ENCODE measurements around the gene KIF26A. TPM values are rescaled to one million over a fixed set of nuclear protein-coding genes. Genes with fewer than 3 reads are reported as not detected.

KIF26A gene
- total and polyA plus RNA-seq, 10 donors: 0.72 to 21.9 (median 9.2) TPM

DNA sequence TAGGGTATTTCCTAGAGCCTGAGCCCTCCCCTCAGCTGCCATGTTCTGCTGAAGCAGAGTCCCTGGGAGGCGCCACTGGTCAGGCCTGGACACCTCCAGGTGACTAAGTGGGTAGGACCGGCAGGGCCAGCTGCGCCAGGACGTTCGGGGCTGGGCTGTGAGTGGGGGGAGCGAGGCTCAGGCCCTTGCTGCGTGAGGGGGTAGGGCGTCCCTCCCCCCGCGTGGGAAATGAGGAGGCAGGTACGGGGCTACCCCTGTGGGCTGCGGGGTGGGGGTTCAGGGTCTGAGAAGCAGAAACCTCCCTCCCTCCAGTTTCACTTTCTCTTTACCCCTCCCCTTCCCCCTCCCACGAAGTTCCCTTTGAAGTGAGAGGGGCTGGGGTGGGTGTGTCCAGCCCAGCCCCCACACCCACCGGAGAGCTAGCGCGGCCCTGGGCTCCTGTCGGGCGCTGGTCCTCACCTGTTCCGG, 22.1 kb upstream of the KIF26A start:
- Histone ChIP-seq H3K27me3 (replicated peaks in 1 of 7) (peaks cover 0 to 95% (median 56%) of the 10 kb centered on the region in 7 donors), H3K4me3 (peak overlapping the region; percentile 20 to 69 (median 44)), H3K27ac (no peak overlapping the region), H3K36me3 (no peaks in the 10 kb centered on the region), H3K4me1 (peaks cover 5 to 24% (median 19%) of the 10 kb centered on the region in 6 donors), H3K9me3 (no peaks in the 10 kb centered on the region)
- TF ChIP-seq POLR2A (IDR thresholded peaks at IDR 0.05) (no peak), POLR2AphosphoS5 (IDR thresholded peaks at IDR 0.05) (no peak), CTCF (IDR thresholded peaks at IDR 0.05 in 8 of 11, conservative IDR thresholded peaks at IDR 0.05 in 3 of 11) (no peak)
- intact Hi-C loops (cut with DNase I; ENCODE audit: low total_unique reads): no loop called here
- 7 to 22% (median 13%) methylated on average over 12 to 19 of the region's 19 CpGs for WGBS, 5 donors
- peak; percentile 42 for DNase-seq

GRCh38 chr14:104116756-104117340, 21.5 kb upstream of the KIF26A start:
- no peaks in the 10 kb centered on the region for H3K36me3 ChIP-seq
- TF ChIP-seq POLR2A (IDR thresholded peaks at IDR 0.05) (no peak), CTCF (IDR thresholded peaks at IDR 0.05 in 8 of 11, conservative IDR thresholded peaks at IDR 0.05 in 3 of 11) (no peak), POLR2AphosphoS5 (IDR thresholded peaks at IDR 0.05) (no peak)
- peaks cover 5 to 24% (median 19%) of the 10 kb centered on the region in 6 donors for H3K4me1 ChIP-seq
- intact Hi-C loops (cut with DNase I; ENCODE audit: low total_unique reads): no loop called here
- peak; percentile 54 for DNase-seq
- 0 to 2% (median 2%) methylated on average over 5 to 83 of the region's 83 CpGs for WGBS, 5 donors
- H3K4me3 ChIP-seq: peak overlapping the region; percentile 20 to 69 (median 44)
- H3K27ac ChIP-seq: no peak overlapping the region
- H3K9me3 ChIP-seq: no peaks in the 10 kb centered on the region
- peaks cover 0 to 95% (median 56%) of the 10 kb centered on the region in 7 donors for H3K27me3 ChIP-seq (replicated peaks in 1 of 7)

DNA sequence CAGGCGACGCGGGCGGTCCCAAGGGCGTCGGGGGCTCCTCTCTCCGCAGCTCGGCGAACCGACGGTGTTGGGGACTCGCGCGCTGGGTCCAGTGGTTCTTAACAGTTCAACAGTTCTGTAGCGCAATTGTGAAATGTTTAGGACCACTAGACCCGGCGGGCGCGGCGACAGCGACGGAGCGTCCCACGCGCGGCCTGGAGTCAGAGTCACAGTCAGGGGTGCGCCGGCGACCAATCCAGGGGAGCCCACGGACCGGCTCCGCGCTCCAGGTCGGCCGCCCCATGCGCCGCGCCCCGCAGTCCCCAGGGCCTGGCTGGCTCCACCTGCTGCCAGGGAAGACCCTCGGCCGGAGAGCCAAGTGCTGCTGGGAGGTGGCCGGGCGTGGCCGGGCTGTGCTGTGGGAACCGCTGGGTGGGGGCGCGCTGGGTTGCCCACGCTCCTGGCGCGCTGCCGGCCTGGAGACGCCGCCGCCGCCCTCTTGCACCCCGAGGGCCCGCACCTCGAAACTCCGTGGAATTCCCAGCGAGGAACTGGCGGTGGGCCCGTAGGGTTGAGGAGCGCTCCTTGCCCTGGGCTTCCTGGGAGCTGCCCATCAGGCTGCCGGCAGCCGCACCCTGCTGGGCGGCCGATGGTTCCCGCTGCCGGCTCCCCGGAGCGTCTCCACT, 20.9 kb upstream of the KIF26A start:
- peak; percentile 63 for DNase-seq
- Histone ChIP-seq H3K36me3 (no peaks in the 10 kb centered on the region), H3K4me1 (peaks cover 5 to 24% (median 19%) of the 10 kb centered on the region in 6 donors), H3K27me3 (replicated peaks in 1 of 7) (peaks cover 0 to 90% (median 56%) of the 10 kb centered on the region in 7 donors), H3K9me3 (no peaks in the 10 kb centered on the region), H3K27ac (no peak overlapping the region), H3K4me3 (peak overlapping the region in 7 of 8 donors; percentile 33 to 69 (median 48))
- WGBS, 5 donors: 9 to 21% (median 10%) methylated on average over 15 to 71 of the region's 71 CpGs
- TF ChIP-seq POLR2AphosphoS5 (IDR thresholded peaks at IDR 0.05) (no peak), POLR2A (IDR thresholded peaks at IDR 0.05) (no peak), CTCF (IDR thresholded peaks at IDR 0.05 in 8 of 11, conservative IDR thresholded peaks at IDR 0.05 in 3 of 11) (no peak)
- intact Hi-C loops (cut with DNase I; ENCODE audit: low total_unique reads): no loop called here
